H1 (cell line): ENCODE measurements around the gene ADGRG7. TPM values are rescaled to one million over a fixed set of nuclear protein-coding genes. Genes with fewer than 3 reads are reported as not detected.

Experiments used
- BACH1 ChIP-seq: IDR thresholded peaks from 2 replicates; pipeline ENCODE4 v1.6.1; 2012; ENCODE audit warnings: low read length, improper control_type of control experiment
- BCL11A ChIP-seq, 2 experiments: IDR thresholded peaks; one replicate each; pipeline ENCODE4 v1.6.1; 2011; ENCODE audit warnings: low read depth in 2 of 2, low read length in 2 of 2, mild to moderate bottlenecking in 2 of 2
- CHD2 ChIP-seq: IDR thresholded peaks from 2 replicates; pipeline ENCODE4 v1.6.1; 2012; ENCODE audit warnings: low read length, improper control_type of control experiment
- E2F6 ChIP-seq: IDR thresholded peaks from 2 replicates; pipeline ENCODE4 v1.6.1; 2012; ENCODE audit warnings: inconsistent platforms
- GABPA ChIP-seq: IDR thresholded peaks from 2 replicates; pipeline ENCODE4 v1.6.1; 2011; ENCODE audit warnings: mild to moderate bottlenecking, low read length, moderate library complexity, borderline replicate concordance; ENCODE audit not compliant: insufficient read depth
- JUND ChIP-seq: IDR thresholded peaks from 2 replicates; pipeline ENCODE4 v1.6.1; 2011; ENCODE audit warnings: mild to moderate bottlenecking, improper control_type of control experiment, low read length
- KDM4A ChIP-seq: IDR thresholded peaks from one replicate; pipeline ENCODE4 v1.7.1; 2012; ENCODE audit warnings: low read depth, mild to moderate bottlenecking, moderate library complexity, low read length, inconsistent platforms; ENCODE audit not compliant: severe bottlenecking
- KDM5A ChIP-seq: fragments of 200-600 bp; IDR thresholded peaks from 2 replicates; pipeline ENCODE4 v1.7.1; 2012; ENCODE audit warnings: mild to moderate bottlenecking, low read length, inconsistent platforms, mixed read lengths
- PHF8 ChIP-seq: fragments of 200-600 bp; sonication (generic); conservative IDR thresholded peaks from 2 replicates; pipeline ENCODE4 v1.7.1; 2012; ENCODE audit warnings: low read depth, mild to moderate bottlenecking, inconsistent platforms, low read length, moderate library complexity
- RXRA ChIP-seq: IDR thresholded peaks from 2 replicates; pipeline ENCODE4 v1.6.1; 2011; ENCODE audit warnings: low read depth, mild to moderate bottlenecking, low read length, moderate library complexity; ENCODE audit not compliant: insufficient read depth
- YY1 ChIP-seq: IDR thresholded peaks from 2 replicates; pipeline ENCODE4 v1.6.1; 2011; ENCODE audit warnings: low read depth, mild to moderate bottlenecking, low read length
- ZNF274 ChIP-seq: IDR thresholded peaks from 2 replicates; pipeline ENCODE4 v1.7.0; 2012; ENCODE audit warnings: low read length, borderline replicate concordance; ENCODE audit errors: extremely low read depth
- polyA plus RNA-seq, 7 experiments: library from polyadenylated mRNA; depleted of rRNA in 3 of 7; stranded (reverse) in 5 of 7; unstranded in 2 of 7; fragments of >200 nt in 5 of 7; fragments of 200-250 nt in 2 of 7; gene quantifications; 1 replicate in 5 of 7; 2 replicates in 1 of 7; 4 replicates in 1 of 7; pipeline versions ENCODE4 v1.2.1 to v1.2.3, GENCODE V29; 2011 to 2013; ENCODE audit warnings: missing spikeins in 2 of 7, mixed read lengths in 2 of 7
- total RNA-seq: library from RNA; stranded (reverse); fragmentation: NEBNext Ultra II Directional; extraction: Animal tissue kit (Norgen Biotek cat#: 25700); gene quantifications from 2 replicates; pipeline ENCODE4 v1.2.1, GENCODE V29; 2021
- TF ChIP-seq, protein P1 (sequence below), 3 experiments: IDR thresholded peaks; 1 replicate in 2 of 3; 2 replicates in 1 of 3; pipeline versions ENCODE4 v1.5.1 to v1.6.1; 2011; ENCODE audit warnings: low read length in 3 of 3, mild to moderate bottlenecking in 3 of 3, inconsistent platforms in 2 of 3, low read depth in 1 of 3, moderate library complexity in 1 of 3; ENCODE audit not compliant: insufficient read depth in 1 of 3; ENCODE audit errors: control extremely low read depth in 1 of 3

The ADGRG7 gene
- total and polyA plus RNA-seq, 2 of the 8 experiments (the other 6 are each of a cell fraction or from before 2014, with no cell fraction given): not detected

DNA sequence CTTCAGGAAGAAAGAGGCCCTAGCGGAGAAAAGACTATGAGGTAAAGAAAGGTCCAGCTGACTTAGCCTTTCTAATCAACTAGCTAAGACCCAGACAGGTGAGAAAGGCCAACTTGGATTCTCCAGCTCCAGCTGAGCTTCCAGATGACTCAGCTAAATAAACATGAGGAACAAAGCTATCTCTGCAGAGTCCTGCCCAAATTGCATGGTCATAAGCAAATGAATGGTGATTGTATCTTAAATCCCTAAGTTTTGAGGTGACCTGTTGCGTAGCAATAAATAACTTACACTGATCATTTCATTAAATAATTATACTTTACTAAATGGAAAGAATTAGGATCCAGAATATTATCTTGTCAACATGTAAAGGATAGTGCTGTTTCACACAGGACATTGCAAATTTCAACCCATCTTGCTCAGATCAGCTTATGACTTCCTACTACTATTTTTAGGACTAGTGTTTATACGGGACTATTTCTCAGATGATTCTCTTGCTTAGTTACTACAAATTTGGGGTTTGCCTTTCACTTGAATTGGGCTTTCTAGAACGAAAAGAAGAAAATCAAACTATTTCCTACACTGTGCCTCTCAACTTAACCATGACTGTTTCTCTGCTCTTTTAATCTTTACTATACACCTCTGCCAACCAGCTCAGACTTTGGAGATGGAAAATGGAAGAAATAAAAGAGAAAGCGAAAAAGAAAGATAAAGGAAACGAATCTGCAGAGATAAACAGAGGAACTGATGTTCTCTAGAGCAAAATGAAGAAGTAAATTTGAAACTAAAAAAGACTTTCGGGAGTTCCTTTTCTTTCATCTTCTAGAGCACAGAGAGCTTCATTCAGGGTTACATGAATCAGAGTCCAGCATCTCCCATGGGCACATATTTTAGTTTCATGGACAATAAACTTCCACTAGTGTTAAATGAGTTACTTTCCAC is 6.6 kb upstream of the ADGRG7 start (continued):
- TF ChIP-seq ZNF274 (no peak), YY1 (no peak), E2F6 (no peak), JUND (peak; percentile 74; the same call in 1 of the 2 replicates), BACH1 (peak; percentile 95), KDM4A (no peak), KDM5A (no peak), BCL11A (IDR thresholded peaks at IDR 0.05; ENCODE audit: low read depth in 2 of 2, low read length in 2 of 2) (no peak), GABPA (no peak), RXRA (no peak), PHF8 (no peak), CHD2 (no peak)
- TF ChIP-seq, protein P1, sequence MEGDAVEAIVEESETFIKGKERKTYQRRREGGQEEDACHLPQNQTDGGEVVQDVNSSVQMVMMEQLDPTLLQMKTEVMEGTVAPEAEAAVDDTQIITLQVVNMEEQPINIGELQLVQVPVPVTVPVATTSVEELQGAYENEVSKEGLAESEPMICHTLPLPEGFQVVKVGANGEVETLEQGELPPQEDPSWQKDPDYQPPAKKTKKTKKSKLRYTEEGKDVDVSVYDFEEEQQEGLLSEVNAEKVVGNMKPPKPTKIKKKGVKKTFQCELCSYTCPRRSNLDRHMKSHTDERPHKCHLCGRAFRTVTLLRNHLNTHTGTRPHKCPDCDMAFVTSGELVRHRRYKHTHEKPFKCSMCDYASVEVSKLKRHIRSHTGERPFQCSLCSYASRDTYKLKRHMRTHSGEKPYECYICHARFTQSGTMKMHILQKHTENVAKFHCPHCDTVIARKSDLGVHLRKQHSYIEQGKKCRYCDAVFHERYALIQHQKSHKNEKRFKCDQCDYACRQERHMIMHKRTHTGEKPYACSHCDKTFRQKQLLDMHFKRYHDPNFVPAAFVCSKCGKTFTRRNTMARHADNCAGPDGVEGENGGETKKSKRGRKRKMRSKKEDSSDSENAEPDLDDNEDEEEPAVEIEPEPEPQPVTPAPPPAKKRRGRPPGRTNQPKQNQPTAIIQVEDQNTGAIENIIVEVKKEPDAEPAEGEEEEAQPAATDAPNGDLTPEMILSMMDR (IDR thresholded peaks at IDR 0.05; ENCODE audit: control extremely low read depth in 1 of 3, insufficient read depth in 1 of 3, low read depth in 1 of 3, low read length in 3 of 3): no peak
- TF ChIP-seq, all 59 proteins: peak for 3
